BLaER1 treated with 17β-estradiol and CSF1 and Interleukin-3, amounts not matched to agents 10 nM and 100 nM (cell line): Measurements from ENCODE around the gene XAB2.
A peak's percentile ranks its signal among the peaks of the same experiment; 100 is the strongest.
"Not testable (repeated sequence)": the region's sequence is repeated elsewhere in the genome, so short reads cannot be mapped to it uniquely, and the experiment has no call there.

Experiments used
- H3K27ac ChIP-seq, 11 experiments: shearing (Covaris generic); formaldehyde crosslinking; 2 replicates each; pipeline ENCODE4 v1.8.1; 2022
- H3K27me3 ChIP-seq, 11 experiments: shearing (Covaris generic); formaldehyde crosslinking; 2 replicates each; pipeline ENCODE4 v1.8.1; 2022
- H3K36me3 ChIP-seq, 11 experiments: shearing (Covaris generic); formaldehyde crosslinking; 2 replicates each; pipeline ENCODE4 v1.8.1; 2022
- H3K4me1 ChIP-seq, 10 experiments: shearing (Covaris generic); formaldehyde crosslinking; 2 replicates each; pipeline ENCODE4 v1.8.1; 2022
- H3K4me2 ChIP-seq, 11 experiments: shearing (Covaris generic); formaldehyde crosslinking; 2 replicates each; pipeline ENCODE4 v1.8.1; 2022
- H3K4me3 ChIP-seq, 10 experiments: shearing (Covaris generic); formaldehyde crosslinking; 2 replicates each; pipeline ENCODE4 v1.8.1; 2022
- H3K9ac ChIP-seq, 11 experiments: shearing (Covaris generic); formaldehyde crosslinking; 2 replicates each; pipeline ENCODE4 v1.8.1; 2022
- H3K9me3 ChIP-seq, 11 experiments: shearing (Covaris generic); formaldehyde crosslinking; replicated peaks in 1 of 11; 2 replicates each; pipeline ENCODE4 v1.8.1; 2022
- H4K20me1 ChIP-seq, 11 experiments: shearing (Covaris generic); formaldehyde crosslinking; 2 replicates each; pipeline ENCODE4 v1.8.1; 2022
- Cebpa-rat ChIP-seq, 11 experiments: shearing (Covaris generic); IDR thresholded peaks; 2 replicates each; pipeline ENCODE4 v1.8.1; 2022

The XAB2 gene

DNA sequence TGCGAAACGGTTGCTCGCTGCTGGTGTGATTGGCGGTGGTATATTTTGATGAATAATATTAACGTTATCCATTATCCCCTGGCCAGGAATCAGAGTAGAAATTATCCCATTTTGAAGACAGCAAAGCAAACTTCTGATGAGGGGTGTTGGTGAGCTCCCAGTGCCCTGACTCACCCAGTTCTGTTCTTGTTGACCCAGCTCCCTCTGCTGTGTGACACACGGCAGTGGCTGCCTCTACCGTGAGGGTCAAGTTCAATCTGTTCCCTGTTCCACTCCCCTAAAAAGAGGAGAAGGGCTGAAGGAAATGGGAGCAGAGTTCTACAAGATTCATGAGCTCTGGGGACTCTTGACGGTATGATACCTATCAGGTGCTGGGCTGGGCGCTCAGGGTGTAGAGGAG, 31.7 kb downstream of the XAB2 start:
- no peak overlapping the region for H3K4me3 ChIP-seq
- TF ChIP-seq Cebpa-rat (IDR thresholded peaks at IDR 0.05) = no peak
- H3K36me3 ChIP-seq = no peaks in the 10 kb centered on the region
- H3K9me3 ChIP-seq = no peaks in the 10 kb centered on the region
- peaks cover 44 to 64% (median 52%) of the 10 kb centered on the region in 11 experiments for H3K27me3 ChIP-seq
- no peak overlapping the region for H3K27ac ChIP-seq
- peaks cover 0 to 21% (median 5%) of the 10 kb centered on the region in 11 experiments; a peak in 11 of 22 replicates for H4K20me1 ChIP-seq
- peaks cover 0 to 11% (median 6%) of the 10 kb centered on the region in 10 experiments; a peak in 12 of 20 replicates for H3K4me1 ChIP-seq
- H3K4me2 ChIP-seq = no peak overlapping the region
- no peak overlapping the region for H3K9ac ChIP-seq

DNA sequence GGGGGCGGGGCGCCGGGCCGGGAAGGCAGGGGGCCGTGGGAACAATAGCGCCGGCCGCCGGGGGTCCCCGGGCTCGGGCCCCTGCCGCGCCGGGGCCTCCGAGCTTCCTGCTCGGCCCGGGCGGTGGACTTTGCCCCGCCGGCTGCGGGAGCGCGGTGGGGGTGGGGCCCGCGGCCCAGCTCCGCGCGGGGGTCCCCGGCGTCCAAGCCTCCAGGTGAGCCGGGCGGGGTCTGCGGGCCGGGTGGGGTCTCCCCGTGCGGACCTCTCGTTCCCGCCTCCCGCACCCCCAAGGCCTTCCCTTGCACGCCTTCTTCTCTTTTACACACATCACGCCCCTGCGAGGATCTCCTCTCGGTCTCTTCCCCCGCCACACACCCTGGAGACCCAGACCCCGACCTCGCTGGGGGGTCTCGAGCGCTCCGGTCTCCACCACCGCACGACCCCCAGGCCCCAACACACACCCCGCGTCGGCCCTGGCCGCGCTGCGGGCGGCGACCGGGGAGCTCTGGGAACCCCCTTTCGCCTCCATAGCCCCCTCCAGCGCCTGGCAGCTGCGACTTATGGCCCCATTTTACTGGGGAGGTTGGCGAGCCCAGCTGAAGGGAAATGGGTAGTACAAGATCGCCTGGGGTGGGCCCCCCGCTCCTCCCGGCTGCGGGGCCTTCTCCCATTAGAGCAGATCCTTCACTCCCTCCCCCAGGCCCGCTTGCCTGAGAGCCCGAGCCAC, 33.0 kb downstream of the XAB2 start:
- peak overlapping the region in 4 of 11 experiments; percentile 8 to 57 (median 40); a peak in 4 of 22 replicates for H3K9ac ChIP-seq

DNA sequence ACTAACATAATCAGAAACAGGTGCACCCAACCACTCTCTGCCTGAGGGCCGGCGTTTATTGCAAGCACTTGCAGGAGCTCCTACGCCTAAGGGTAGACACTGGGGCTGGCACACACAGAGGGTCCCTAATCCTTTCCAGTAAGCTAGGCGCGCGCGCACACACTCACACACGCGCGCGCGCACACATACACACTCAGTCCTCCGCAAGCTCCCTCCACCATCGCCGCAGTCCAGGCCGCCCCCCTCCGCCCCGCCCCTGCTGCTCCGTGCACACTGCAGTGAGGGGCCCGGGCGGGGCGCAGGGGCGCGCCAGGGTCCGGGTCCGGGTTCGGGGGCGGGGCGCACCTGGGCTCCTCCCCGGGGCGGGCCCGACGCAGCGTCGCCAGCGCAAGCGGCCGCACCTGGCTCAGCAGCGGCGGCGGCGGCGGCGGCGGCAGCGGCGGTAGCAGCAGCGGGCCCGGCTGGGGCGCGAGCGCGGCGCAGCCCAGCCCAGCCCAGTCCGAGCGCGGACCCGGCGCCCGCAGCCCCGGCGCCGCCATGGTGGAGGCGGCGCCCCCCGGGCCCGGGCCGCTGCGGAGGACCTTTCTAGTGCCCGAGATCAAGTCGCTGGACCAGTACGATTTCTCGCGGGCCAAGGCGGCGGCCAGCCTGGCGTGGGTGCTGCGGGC, 33.7 kb downstream of the XAB2 start, which contains the start of gene CAMSAP3:
Gene CAMSAP3, plus strand, starts transcription at position 398 of the 668 bp plus-strand sequence. Its CDS starts 140 bp downstream, at position 538.
- Histone ChIP-seq H3K27me3 (peaks cover 44 to 54% (median 50%) of the 10 kb centered on the region in 11 experiments), H3K4me3 (peak within 1 kb of the TSS; percentile 63 to 76 (median 68)), H3K4me1 (peaks cover 0 to 11% (median 6%) of the 10 kb centered on the region in 10 experiments; a peak in 12 of 20 replicates), H3K9me3 (no peaks in the 10 kb centered on the region), H4K20me1 (peaks cover 0 to 21% (median 5%) of the 10 kb centered on the region in 11 experiments; a peak in 11 of 22 replicates), H3K27ac (no peak within 1 kb of the TSS), H3K9ac (peak within 1 kb of the TSS in 10 of 11 experiments; percentile 48 to 74 (median 66); a peak in 18 of 22 replicates), H3K4me2 (peak within 1 kb of the TSS; percentile 82 to 95 (median 88)), H3K36me3 (no peaks in the 10 kb centered on the region)
- TF ChIP-seq Cebpa-rat (IDR thresholded peaks at IDR 0.05) = no peak

More for the DNA sequence above, 33.0 kb downstream of the XAB2 start:
- Histone ChIP-seq H4K20me1 (peaks cover 0 to 21% (median 5%) of the 10 kb centered on the region in 11 experiments; a peak in 11 of 22 replicates), H3K27me3 (peaks cover 44 to 54% (median 50%) of the 10 kb centered on the region in 11 experiments), H3K27ac (no peak overlapping the region), H3K4me3 (peak overlapping the region; percentile 63 to 76 (median 68); a peak in 19 of 20 replicates), H3K4me1 (peaks cover 0 to 11% (median 6%) of the 10 kb centered on the region in 10 experiments; a peak in 12 of 20 replicates), H3K4me2 (peak overlapping the region; percentile 61 to 95 (median 84)), H3K9me3 (no peaks in the 10 kb centered on the region), H3K36me3 (no peaks in the 10 kb centered on the region)
- no peak for TF ChIP-seq Cebpa-rat (IDR thresholded peaks at IDR 0.05)

DNA sequence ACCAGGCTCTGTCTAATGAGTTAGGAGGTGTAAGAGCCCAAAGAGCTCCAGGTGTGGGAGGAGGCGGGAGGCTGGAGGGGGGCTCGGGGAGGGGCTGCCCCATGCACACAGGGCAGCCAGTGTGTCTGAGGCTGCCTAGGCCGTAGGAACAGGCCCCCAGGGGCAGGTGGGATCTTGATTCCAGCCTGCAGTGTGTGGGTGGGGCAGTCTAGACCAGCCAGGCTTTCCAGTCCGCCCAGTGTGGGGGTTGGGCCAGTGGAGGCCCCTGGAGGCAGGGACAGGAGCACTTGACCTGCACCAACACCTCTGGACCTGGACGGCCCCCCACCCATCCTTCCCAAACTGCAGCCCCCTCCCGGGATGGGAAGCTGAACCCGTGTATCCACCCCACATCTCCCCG, 39.1 kb downstream of the XAB2 start:
- H3K4me3 ChIP-seq = no peak overlapping the region
- peaks cover 0 to 4% (median 0%) of the 10 kb centered on the region in 10 experiments; a peak in 3 of 20 replicates for H3K4me1 ChIP-seq
- no peak overlapping the region for H3K27ac ChIP-seq
- H3K9ac ChIP-seq = no peak overlapping the region
- TF ChIP-seq Cebpa-rat (IDR thresholded peaks at IDR 0.05) = no peak
- H3K4me2 ChIP-seq = no peak overlapping the region
- H4K20me1 ChIP-seq = no peaks in the 10 kb centered on the region; a peak in 1 of 22 replicates
- no peaks in the 10 kb centered on the region for H3K36me3 ChIP-seq
- H3K9me3 ChIP-seq = no peaks in the 10 kb centered on the region
- H3K27me3 ChIP-seq = peaks cover 8 to 17% (median 14%) of the 10 kb centered on the region in 11 experiments; a peak in 21 of 22 replicates

GRCh38 chr19:7589822-7590221, 39.5 kb downstream of the XAB2 start:
- H3K9me3 ChIP-seq = no peaks in the 10 kb centered on the region
- TF ChIP-seq Cebpa-rat (IDR thresholded peaks at IDR 0.05) = no peak
- peaks cover 3 to 12% (median 9%) of the 10 kb centered on the region in 11 experiments; a peak in 19 of 22 replicates for H3K27me3 ChIP-seq
- no peaks in the 10 kb centered on the region; a peak in 1 of 22 replicates for H4K20me1 ChIP-seq
- H3K4me2 ChIP-seq = no peak overlapping the region
- no peak overlapping the region for H3K4me3 ChIP-seq
- H3K9ac ChIP-seq = no peak overlapping the region
- H3K4me1 ChIP-seq = peaks cover 0 to 8% (median 0%) of the 10 kb centered on the region in 10 experiments; a peak in 3 of 20 replicates
- no peak overlapping the region for H3K27ac ChIP-seq
- no peaks in the 10 kb centered on the region for H3K36me3 ChIP-seq

DNA sequence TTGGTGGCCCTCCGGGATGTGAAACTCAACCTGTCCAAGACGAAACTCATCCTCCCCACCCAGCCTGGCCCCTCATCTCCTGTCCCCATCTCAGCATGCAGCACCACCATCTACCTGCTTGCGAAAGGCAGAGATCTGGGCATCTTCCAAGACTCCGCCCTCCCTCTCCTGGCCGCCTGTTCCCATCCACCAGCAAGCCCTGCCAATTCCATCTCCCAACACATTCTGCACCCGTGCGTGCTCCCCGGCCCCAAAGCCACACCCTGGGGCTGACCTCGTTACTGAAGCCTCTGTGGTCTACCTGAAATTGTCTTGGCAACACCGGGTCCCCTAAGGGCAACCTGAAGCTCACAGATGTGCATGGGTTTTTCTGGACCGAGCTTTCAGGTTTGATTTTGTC, 46.9 kb downstream of the XAB2 start:
- no peaks in the 10 kb centered on the region for H3K27me3 ChIP-seq
- no peak overlapping the region for H3K9ac ChIP-seq
- H3K36me3 ChIP-seq = no peaks in the 10 kb centered on the region
- H4K20me1 ChIP-seq = no peaks in the 10 kb centered on the region
- TF ChIP-seq Cebpa-rat (IDR thresholded peaks at IDR 0.05) = no peak
- no peak overlapping the region for H3K27ac ChIP-seq
- H3K4me2 ChIP-seq = no peak overlapping the region
- H3K9me3 ChIP-seq = no peaks in the 10 kb centered on the region
- no peak overlapping the region for H3K4me3 ChIP-seq
- peaks cover 0 to 9% (median 0%) of the 10 kb centered on the region in 10 experiments; a peak in 3 of 20 replicates for H3K4me1 ChIP-seq

GRCh38 chr19:7579182-7579581, 50.2 kb downstream of the XAB2 start:
- Histone ChIP-seq H3K36me3 (no peaks in the 10 kb centered on the region), H3K9me3 (no peaks in the 10 kb centered on the region), H3K9ac (no peak overlapping the region), H3K4me1 (peaks cover 0 to 5% (median 0%) of the 10 kb centered on the region in 10 experiments; a peak in 1 of 20 replicates), H3K4me3 (no peak overlapping the region), H3K4me2 (no peak overlapping the region), H3K27me3 (no peaks in the 10 kb centered on the region), H3K27ac (no peak overlapping the region), H4K20me1 (no peaks in the 10 kb centered on the region)
- TF ChIP-seq Cebpa-rat (IDR thresholded peaks at IDR 0.05) = no peak

DNA sequence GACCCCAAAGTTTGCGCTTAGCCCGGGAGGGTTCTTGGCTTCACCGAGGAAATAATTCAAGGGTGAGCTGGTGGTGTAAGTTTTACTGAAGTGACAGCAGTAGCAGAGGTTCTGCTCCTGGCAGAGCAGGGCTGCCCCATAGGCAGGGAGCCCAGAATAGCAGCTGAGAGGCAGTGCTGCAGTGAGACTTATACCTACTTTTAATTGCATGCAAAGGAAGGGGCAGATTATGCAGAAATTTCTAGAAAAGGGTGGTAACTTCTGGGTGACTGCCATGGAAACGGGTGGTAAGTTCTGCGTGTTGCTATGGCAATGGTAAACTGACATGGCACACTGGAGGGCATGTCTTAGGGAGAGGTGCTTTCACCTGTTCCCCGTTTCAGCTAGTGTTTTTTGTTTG, 51.2 kb downstream of the XAB2 start:
- no peak overlapping the region for H3K4me2 ChIP-seq
- no peak overlapping the region for H3K27ac ChIP-seq
- no peaks in the 10 kb centered on the region for H3K36me3 ChIP-seq
- H3K9me3 ChIP-seq = no peaks in the 10 kb centered on the region
- no peak for TF ChIP-seq Cebpa-rat (IDR thresholded peaks at IDR 0.05)
- peaks cover 0 to 5% (median 0%) of the 10 kb centered on the region in 10 experiments; a peak in 1 of 20 replicates for H3K4me1 ChIP-seq
- no peaks in the 10 kb centered on the region for H3K27me3 ChIP-seq
- H3K9ac ChIP-seq = no peak overlapping the region
- H4K20me1 ChIP-seq = no peaks in the 10 kb centered on the region
- no peak overlapping the region for H3K4me3 ChIP-seq

- H3K36me3 ChIP-seq, H3K27ac ChIP-seq, H3K4me1 ChIP-seq, H3K27me3 ChIP-seq, H3K4me2 ChIP-seq, H3K9ac ChIP-seq, H3K4me3 ChIP-seq, H4K20me1 ChIP-seq, H3K9me3 ChIP-seq: not testable (repeated sequence)
These were observed 51.9 kb downstream of the XAB2 start for GRCh38 chr19:7577422-7577821.
